Loucy (cell line): Measurements from ENCODE around the gene RUSC2.

ENCODE experiments used
- H2AFZ ChIP-seq: fragments of 200-600 bp; sonication (generic); 2 replicates; pipeline ENCODE4 v1.6.0; 2016; ENCODE audit warnings: antibody characterized with exemption, mild to moderate bottlenecking, low read length, moderate library complexity
- H3F3A ChIP-seq: fragments of 200-600 bp; 2 replicates; pipeline ENCODE4 v1.6.0; 2016; ENCODE audit warnings: antibody characterized with exemption, low read depth, mild to moderate bottlenecking
- H3K27me3 ChIP-seq: fragments of 200-600 bp; sonication (generic); 2 replicates; pipeline ENCODE4 v1.6.1; 2014; ENCODE audit warnings: low read length, mild to moderate bottlenecking; ENCODE audit not compliant: insufficient read depth, poor library complexity, severe bottlenecking
- H3K36me3 ChIP-seq: fragments of 200-600 bp; sonication (generic); 2 replicates; pipeline ENCODE4 v1.6.1; 2016; ENCODE audit warnings: low read length; ENCODE audit not compliant: insufficient read depth
- H3K4me1 ChIP-seq: fragments of 200-600 bp; sonication (generic); 2 replicates; pipeline ENCODE4 v1.5.1; 2014; ENCODE audit warnings: low read length, mild to moderate bottlenecking; ENCODE audit not compliant: insufficient read depth, poor library complexity, severe bottlenecking
- H3K4me2 ChIP-seq: fragments of 200-600 bp; sonication (generic); 2 replicates; pipeline ENCODE4 v1.6.0; 2014; ENCODE audit warnings: antibody characterized with exemption, low read length, low read depth, mild to moderate bottlenecking; ENCODE audit not compliant: poor library complexity, severe bottlenecking
- H3K4me3 ChIP-seq: fragments of 200-600 bp; sonication (generic); 2 replicates; pipeline ENCODE4 v1.5.1; 2014; ENCODE audit warnings: low read length, mild to moderate bottlenecking, mixed read lengths; ENCODE audit not compliant: poor library complexity, severe bottlenecking
- H3K79me2 ChIP-seq: fragments of 200-600 bp; sonication (generic); 2 replicates; pipeline ENCODE4 v1.6.1; 2014; ENCODE audit warnings: low read length; ENCODE audit not compliant: insufficient read depth
- H3K9ac ChIP-seq: fragments of 200-600 bp; sonication (generic); 2 replicates; pipeline ENCODE4 v1.6.0; 2014; ENCODE audit warnings: mild to moderate bottlenecking, low read depth, low read length, moderate library complexity; ENCODE audit not compliant: poor library complexity, severe bottlenecking
- H3K9me2 ChIP-seq: fragments of 200-600 bp; sonication (generic); replicated peaks from 2 replicates; pipeline ENCODE4 v1.6.1; 2016; ENCODE audit warnings: low read depth, low read length, mixed read lengths
- H3K9me3 ChIP-seq: fragments of 200-600 bp; sonication (generic); 2 replicates; pipeline ENCODE4 v1.6.1; 2014; ENCODE audit warnings: mild to moderate bottlenecking, antibody characterized with exemption, low read length, low read depth; ENCODE audit not compliant: insufficient read depth
- H4K20me1 ChIP-seq: fragments of 200-600 bp; sonication (generic); 2 replicates; pipeline ENCODE4 v1.6.0; 2014; ENCODE audit warnings: antibody characterized with exemption, low read length, mild to moderate bottlenecking; ENCODE audit not compliant: insufficient read depth, poor library complexity, severe bottlenecking
- CTCF ChIP-seq: fragments of 200-600 bp; sonication (generic); conservative IDR thresholded peaks from 2 replicates; pipeline ENCODE4 v1.5.1; 2014; ENCODE audit warnings: mild to moderate bottlenecking, antibody characterized with exemption, low read length
- EZH2phosphoT487 ChIP-seq: fragments of 200-600 bp; IDR thresholded peaks from 2 replicates; pipeline ENCODE4 v1.6.1; 2018; ENCODE audit warnings: antibody characterized with exemption, mild to moderate bottlenecking, moderate library complexity, borderline replicate concordance

The RUSC2 gene

GRCh38 chr9:35501946-35502345, 12.0 kb downstream of the RUSC2 start:
- H3F3A ChIP-seq: no peaks in the 10 kb centered on the region
- H3K4me3 ChIP-seq: no peak overlapping the region
- no peak for TF ChIP-seq EZH2phosphoT487
- TF ChIP-seq CTCF: no peak
- H3K36me3 ChIP-seq: no peaks in the 10 kb centered on the region
- H2AFZ ChIP-seq: no peak overlapping the region
- no peaks in the 10 kb centered on the region for H3K9me2 ChIP-seq
- H3K27me3 ChIP-seq: no peaks in the 10 kb centered on the region
- no peak overlapping the region for H3K4me2 ChIP-seq
- peaks cover 4% of the 10 kb centered on the region; the same call in 1 of the 2 replicates for H3K9me3 ChIP-seq
- H3K9ac ChIP-seq: no peak overlapping the region
- H3K79me2 ChIP-seq: 0 out of 2 replicates have a peak, but pooled peaks cover under 1% of the 10 kb centered on the region
- H3K4me1 ChIP-seq: no peaks in the 10 kb centered on the region
- H4K20me1 ChIP-seq: no peaks in the 10 kb centered on the region

GRCh38 chr9:35506359-35506758, 16.4 kb downstream of the RUSC2 start:
- no peaks in the 10 kb centered on the region for H3K27me3 ChIP-seq
- no peak overlapping the region for H3K9ac ChIP-seq
- H3K4me2 ChIP-seq: no peak overlapping the region
- no peaks in the 10 kb centered on the region for H3K79me2 ChIP-seq
- TF ChIP-seq CTCF (no peak), EZH2phosphoT487 (no peak)
- no peaks in the 10 kb centered on the region for H4K20me1 ChIP-seq
- H3K4me3 ChIP-seq: no peak overlapping the region
- H3K9me3 ChIP-seq: no peaks in the 10 kb centered on the region
- H2AFZ ChIP-seq: no peak overlapping the region
- H3F3A ChIP-seq: no peaks in the 10 kb centered on the region
- peaks cover 12% of the 10 kb centered on the region for H3K4me1 ChIP-seq
- H3K9me2 ChIP-seq: no peaks in the 10 kb centered on the region
- no peaks in the 10 kb centered on the region for H3K36me3 ChIP-seq

- H3K4me2 ChIP-seq: peak overlapping the region; percentile 10
- no peak overlapping the region for H3K9ac ChIP-seq
- H2AFZ ChIP-seq: peak overlapping the region; percentile 5; the same call in 1 of the 2 replicates
- no peaks in the 10 kb centered on the region for H3K9me3 ChIP-seq
- no peaks in the 10 kb centered on the region for H3K36me3 ChIP-seq
- no peak overlapping the region for H3K4me3 ChIP-seq
- no peaks in the 10 kb centered on the region for H3K27me3 ChIP-seq
- TF ChIP-seq CTCF (no peak), EZH2phosphoT487 (no peak)
- no peaks in the 10 kb centered on the region for H3K9me2 ChIP-seq
- H3K79me2 ChIP-seq: no peaks in the 10 kb centered on the region
- no peaks in the 10 kb centered on the region for H3F3A ChIP-seq
- H3K4me1 ChIP-seq: peaks cover 12% of the 10 kb centered on the region
- H4K20me1 ChIP-seq: no peaks in the 10 kb centered on the region
These were observed 18.2 kb downstream of the RUSC2 start for GRCh38 chr9:35508069-35508468.
